ENCODE results near the gene TMEM163.

Gene TMEM163

GRCh38 chr2:134416637-134417036 is 302.2 kb downstream of the TMEM163 start:
- TF ChIP-seq CTCF (IDR thresholded peaks at IDR 0.05; ENCODE audit: low read length, missing control alignments) = no peak
- no peak overlapping the region for H3K4me3 ChIP-seq (replicated peaks; ENCODE audit: low read depth, low read length)
- no peak for DNase-seq (ENCODE audit: low read depth)

- DNase-seq (ENCODE audit: low read depth) = no peak
- no peak overlapping the region for H3K4me3 ChIP-seq (replicated peaks; ENCODE audit: low read depth, low read length)
- no peak for TF ChIP-seq CTCF (IDR thresholded peaks at IDR 0.05; ENCODE audit: low read length, missing control alignments)
Measured at GRCh38 chr2:134416018-134416417, 302.8 kb downstream of the TMEM163 start.

GRCh38 chr2:134413912-134414311 is 304.9 kb downstream of the TMEM163 start:
- no peak for DNase-seq (ENCODE audit: low read depth)
- no peak overlapping the region for H3K4me3 ChIP-seq (replicated peaks; ENCODE audit: low read depth, low read length)
- no peak for TF ChIP-seq CTCF (IDR thresholded peaks at IDR 0.05; ENCODE audit: low read length, missing control alignments)

- TF ChIP-seq CTCF (IDR thresholded peaks at IDR 0.05; ENCODE audit: low read length, missing control alignments) = no peak
- no peak overlapping the region for H3K4me3 ChIP-seq (replicated peaks; ENCODE audit: low read depth, low read length)
- DNase-seq (ENCODE audit: low read depth) = no peak
Measured at GRCh38 chr2:134413430-134413829, 305.4 kb downstream of the TMEM163 start.

GRCh38 chr2:134412639-134412999 is 306.2 kb downstream of the TMEM163 start:
- TF ChIP-seq CTCF (IDR thresholded peaks at IDR 0.05; ENCODE audit: low read length, missing control alignments) = no peak
- H3K4me3 ChIP-seq (replicated peaks; ENCODE audit: low read depth, low read length) = no peak overlapping the region
- no peak for DNase-seq (ENCODE audit: low read depth)

- TF ChIP-seq CTCF (IDR thresholded peaks at IDR 0.05; ENCODE audit: low read length, missing control alignments) = peak; percentile 90
- H3K4me3 ChIP-seq (replicated peaks; ENCODE audit: low read depth, low read length) = no peak overlapping the region
- DNase-seq (ENCODE audit: low read depth) = peak; percentile 87
Measured at GRCh38 chr2:134411828-134412638, 306.8 kb downstream of the TMEM163 start.

- H3K4me3 ChIP-seq (replicated peaks; ENCODE audit: low read depth, low read length) = no peak overlapping the region
- no peak for DNase-seq (ENCODE audit: low read depth)
Measured at GRCh38 chr2:134411279-134411827, 307.4 kb downstream of the TMEM163 start.

More at GRCh38 chr2:134411279-134411827, 307.4 kb downstream of the TMEM163 start:
- no peak for TF ChIP-seq CTCF (IDR thresholded peaks at IDR 0.05; ENCODE audit: low read length, missing control alignments)
